B cell (primary cell): ENCODE results near the gene PGPEP1.

Experiments used
- EZH2 ChIP-seq: IDR thresholded peaks from 2 replicates; pipeline ENCODE4 v1.6.1; 2012; ENCODE audit warnings: borderline replicate concordance, low read depth, mild to moderate bottlenecking, moderate library complexity, low read length; ENCODE audit not compliant: insufficient read depth, poor library complexity, severe bottlenecking
- TF ChIP-seq, protein P1 (sequence below): fragments of 200-600 bp; IDR thresholded peaks from one replicate; pipeline ENCODE4 v1.8.0; 2022; ENCODE audit warnings: antibody characterized with exemption, mild to moderate bottlenecking

DNA sequence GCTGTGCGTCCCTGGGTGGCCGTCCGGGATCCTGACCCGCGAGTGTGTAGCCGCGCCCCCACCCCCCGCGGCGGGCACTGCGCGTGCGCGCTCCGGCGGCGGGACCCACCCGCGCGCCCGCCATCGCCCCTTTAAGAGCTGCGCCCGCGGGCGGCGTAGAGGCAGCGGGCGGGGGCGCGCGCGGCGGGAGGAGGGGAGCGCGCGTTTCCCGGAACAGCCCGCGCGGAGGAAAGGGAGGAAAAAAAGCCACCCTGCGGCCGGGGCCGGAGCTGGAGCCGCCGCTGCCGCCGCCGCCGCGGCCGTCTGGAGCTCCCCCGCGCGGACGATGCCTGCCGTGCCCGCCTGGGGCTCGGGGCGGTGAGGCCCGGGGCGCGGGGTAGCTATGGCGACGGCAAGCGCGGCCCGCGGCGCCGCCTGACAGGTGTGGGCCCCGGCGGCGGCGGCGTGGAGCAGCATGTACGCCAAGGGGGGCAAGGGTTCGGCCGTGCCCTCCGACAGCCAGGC lies 78.8 kb downstream of the PGPEP1 start, which contains the start of gene SSBP4:
- TF ChIP-seq, protein P1, sequence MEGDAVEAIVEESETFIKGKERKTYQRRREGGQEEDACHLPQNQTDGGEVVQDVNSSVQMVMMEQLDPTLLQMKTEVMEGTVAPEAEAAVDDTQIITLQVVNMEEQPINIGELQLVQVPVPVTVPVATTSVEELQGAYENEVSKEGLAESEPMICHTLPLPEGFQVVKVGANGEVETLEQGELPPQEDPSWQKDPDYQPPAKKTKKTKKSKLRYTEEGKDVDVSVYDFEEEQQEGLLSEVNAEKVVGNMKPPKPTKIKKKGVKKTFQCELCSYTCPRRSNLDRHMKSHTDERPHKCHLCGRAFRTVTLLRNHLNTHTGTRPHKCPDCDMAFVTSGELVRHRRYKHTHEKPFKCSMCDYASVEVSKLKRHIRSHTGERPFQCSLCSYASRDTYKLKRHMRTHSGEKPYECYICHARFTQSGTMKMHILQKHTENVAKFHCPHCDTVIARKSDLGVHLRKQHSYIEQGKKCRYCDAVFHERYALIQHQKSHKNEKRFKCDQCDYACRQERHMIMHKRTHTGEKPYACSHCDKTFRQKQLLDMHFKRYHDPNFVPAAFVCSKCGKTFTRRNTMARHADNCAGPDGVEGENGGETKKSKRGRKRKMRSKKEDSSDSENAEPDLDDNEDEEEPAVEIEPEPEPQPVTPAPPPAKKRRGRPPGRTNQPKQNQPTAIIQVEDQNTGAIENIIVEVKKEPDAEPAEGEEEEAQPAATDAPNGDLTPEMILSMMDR: peak; percentile 55
- no peak for TF ChIP-seq EZH2
